ENCODE data around the gene MOB2. TPM values are rescaled to one million over a fixed set of nuclear protein-coding genes. Genes with fewer than 3 reads are reported as not detected.

MOB2 gene
- total and polyA plus RNA-seq, 2 donors from 2014 or later: 50.7 to 51.7 TPM

DNA sequence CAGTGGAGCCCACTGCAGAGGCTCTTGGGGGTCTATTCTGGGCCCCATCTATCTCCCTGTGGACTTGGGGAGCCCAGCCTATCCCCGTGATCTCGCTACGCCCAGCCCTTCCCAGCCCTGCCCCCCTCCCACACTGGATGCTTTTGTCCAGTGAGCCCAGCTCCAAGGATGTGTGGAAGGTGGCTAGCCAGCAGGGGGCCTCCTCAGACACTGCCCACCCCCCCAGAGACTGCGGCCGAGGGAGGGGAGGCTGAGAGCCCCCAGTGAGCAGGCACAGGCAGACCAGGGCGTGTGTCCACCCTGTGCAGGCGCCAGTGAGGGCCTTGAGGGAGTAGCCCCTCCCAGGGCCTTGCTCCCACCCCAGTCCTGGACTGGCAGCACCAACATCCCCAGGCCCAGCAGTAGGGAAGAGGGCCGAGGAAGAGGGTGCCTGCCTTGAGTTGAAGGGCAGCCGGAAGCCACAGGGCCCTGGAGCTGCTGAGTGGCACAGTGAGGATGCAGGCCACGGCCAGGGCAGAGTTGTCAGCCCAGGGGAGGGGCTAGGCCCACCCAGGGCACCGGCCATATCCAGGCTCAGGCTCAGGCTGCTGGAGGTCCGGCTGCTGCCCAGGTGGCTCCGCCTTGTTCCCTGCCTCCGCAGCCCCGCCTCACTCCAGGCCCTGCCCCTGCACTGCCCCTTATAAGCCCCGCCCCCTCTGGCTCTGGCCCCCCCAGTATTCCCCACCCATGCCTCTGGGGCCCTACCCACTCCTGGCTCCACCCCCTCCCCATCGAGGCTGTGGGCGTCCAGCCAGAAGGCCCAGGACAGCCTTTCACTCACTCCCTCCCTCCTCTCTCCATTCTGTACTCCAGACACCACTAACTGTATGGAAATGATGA lies 28.0 kb downstream of the MOB2 start:
- intact Hi-C loops (cut with DNase I): no loop called here
- Histone ChIP-seq H3K4me1 (ENCODE audit: control insufficient read depth in 2 of 3, insufficient read depth in 2 of 3, low read depth in 1 of 3, low read length in 3 of 3) (no peaks in the 10 kb centered on the region), H3K4me3 (ENCODE audit: low read length in 3 of 3) (no peak overlapping the region)

DNA sequence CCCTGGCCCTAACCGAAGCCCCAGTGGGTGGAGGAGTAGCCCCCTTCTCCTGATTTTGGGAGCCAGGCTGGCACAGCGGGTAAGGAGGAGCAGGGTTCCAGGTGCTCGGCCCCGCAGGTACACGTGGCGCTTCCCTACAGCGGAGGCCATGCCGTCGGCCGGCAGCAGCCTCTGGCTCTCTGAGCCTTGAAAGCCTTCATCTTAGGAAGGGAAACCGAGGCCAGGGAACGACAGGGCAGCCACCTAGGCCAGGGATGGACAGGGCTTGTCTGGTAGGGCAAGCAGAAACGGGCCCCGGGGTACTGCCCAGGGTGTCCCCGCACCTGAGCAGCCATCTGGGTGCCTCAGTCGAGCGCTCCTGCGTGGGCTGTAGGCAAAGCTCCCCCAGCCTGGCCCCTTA lies 28.7 kb downstream of the MOB2 start:
- H3K4me3 ChIP-seq (ENCODE audit: low read length in 3 of 3): no peak overlapping the region
- no peaks in the 10 kb centered on the region for H3K36me3 ChIP-seq (ENCODE audit: control insufficient read depth in 2 of 3, insufficient read depth in 3 of 3, low read length in 3 of 3)
- TF ChIP-seq, protein P1, sequence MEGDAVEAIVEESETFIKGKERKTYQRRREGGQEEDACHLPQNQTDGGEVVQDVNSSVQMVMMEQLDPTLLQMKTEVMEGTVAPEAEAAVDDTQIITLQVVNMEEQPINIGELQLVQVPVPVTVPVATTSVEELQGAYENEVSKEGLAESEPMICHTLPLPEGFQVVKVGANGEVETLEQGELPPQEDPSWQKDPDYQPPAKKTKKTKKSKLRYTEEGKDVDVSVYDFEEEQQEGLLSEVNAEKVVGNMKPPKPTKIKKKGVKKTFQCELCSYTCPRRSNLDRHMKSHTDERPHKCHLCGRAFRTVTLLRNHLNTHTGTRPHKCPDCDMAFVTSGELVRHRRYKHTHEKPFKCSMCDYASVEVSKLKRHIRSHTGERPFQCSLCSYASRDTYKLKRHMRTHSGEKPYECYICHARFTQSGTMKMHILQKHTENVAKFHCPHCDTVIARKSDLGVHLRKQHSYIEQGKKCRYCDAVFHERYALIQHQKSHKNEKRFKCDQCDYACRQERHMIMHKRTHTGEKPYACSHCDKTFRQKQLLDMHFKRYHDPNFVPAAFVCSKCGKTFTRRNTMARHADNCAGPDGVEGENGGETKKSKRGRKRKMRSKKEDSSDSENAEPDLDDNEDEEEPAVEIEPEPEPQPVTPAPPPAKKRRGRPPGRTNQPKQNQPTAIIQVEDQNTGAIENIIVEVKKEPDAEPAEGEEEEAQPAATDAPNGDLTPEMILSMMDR (IDR thresholded peaks at IDR 0.05; ENCODE audit: borderline replicate concordance, extremely low read depth, insufficient read depth): no peak
- H3K27me3 ChIP-seq (ENCODE audit: control insufficient read depth, insufficient read depth, low read length): no peaks in the 10 kb centered on the region
- DNase-seq (no peak), FAIRE-seq (no peak)
- no peaks in the 10 kb centered on the region for H3K9me3 ChIP-seq (ENCODE audit: control insufficient read depth in 2 of 3, insufficient read depth in 1 of 3, low read length in 3 of 3)
- H3K9ac ChIP-seq (ENCODE audit: low read length in 3 of 3): no peak overlapping the region
- no peaks in the 10 kb centered on the region for H3K4me1 ChIP-seq (ENCODE audit: control insufficient read depth in 2 of 3, insufficient read depth in 2 of 3, low read depth in 1 of 3, low read length in 3 of 3)
- H3K27ac ChIP-seq (ENCODE audit: low read depth in 2 of 2, low read length in 2 of 2): no peak overlapping the region
- intact Hi-C loops (cut with DNase I): no loop called here

More for the DNA sequence above, 28.0 kb downstream of the MOB2 start:
- Histone ChIP-seq H3K27me3 (ENCODE audit: control insufficient read depth, insufficient read depth, low read length) (no peaks in the 10 kb centered on the region), H3K9ac (ENCODE audit: low read length in 3 of 3) (no peak overlapping the region), H3K27ac (ENCODE audit: low read depth in 2 of 2, low read length in 2 of 2) (no peak overlapping the region), H3K9me3 (ENCODE audit: control insufficient read depth in 2 of 3, insufficient read depth in 1 of 3, low read length in 3 of 3) (no peaks in the 10 kb centered on the region), H3K36me3 (ENCODE audit: control insufficient read depth in 2 of 3, insufficient read depth in 3 of 3, low read length in 3 of 3) (no peaks in the 10 kb centered on the region)
- FAIRE-seq (no peak), DNase-seq (peak; percentile 49 to 93 (median 78))
- TF ChIP-seq, protein P1 (IDR thresholded peaks at IDR 0.05; ENCODE audit: borderline replicate concordance, extremely low read depth, insufficient read depth): no peak

DNA sequence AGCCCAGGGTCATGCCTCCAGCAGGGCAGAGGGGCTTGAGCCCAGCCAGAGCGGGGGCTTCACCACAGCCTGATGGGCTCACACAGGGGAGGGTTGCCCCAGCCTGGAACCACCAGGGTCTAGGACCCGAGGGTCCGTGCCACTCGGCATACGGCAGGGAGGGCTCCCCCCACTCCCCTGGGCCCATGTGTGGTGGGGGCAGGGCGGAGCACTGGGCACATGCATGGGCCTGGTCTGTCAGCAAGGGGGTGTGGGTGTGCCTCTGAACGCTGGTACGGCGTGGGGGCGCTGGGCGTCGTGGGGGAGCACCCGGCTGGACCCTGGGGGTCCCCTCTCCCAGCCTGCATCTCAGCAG lies 29.3 kb downstream of the MOB2 start:
- no peak overlapping the region for H3K27ac ChIP-seq (ENCODE audit: low read depth in 2 of 2, low read length in 2 of 2)
- no peaks in the 10 kb centered on the region for H3K27me3 ChIP-seq (ENCODE audit: control insufficient read depth, insufficient read depth, low read length)
- H3K36me3 ChIP-seq (ENCODE audit: control insufficient read depth in 2 of 3, insufficient read depth in 3 of 3, low read length in 3 of 3): no peaks in the 10 kb centered on the region
- H3K9me3 ChIP-seq (ENCODE audit: control insufficient read depth in 2 of 3, insufficient read depth in 1 of 3, low read length in 3 of 3): no peaks in the 10 kb centered on the region
- DNase-seq: no peak
- TF ChIP-seq, protein P1 (IDR thresholded peaks at IDR 0.05; ENCODE audit: borderline replicate concordance, extremely low read depth, insufficient read depth): no peak
- H3K9ac ChIP-seq (ENCODE audit: low read length in 3 of 3): no peak overlapping the region
- H3K4me3 ChIP-seq (ENCODE audit: low read length in 3 of 3): no peak overlapping the region
- FAIRE-seq: no peak
- H3K4me1 ChIP-seq (ENCODE audit: control insufficient read depth in 2 of 3, insufficient read depth in 2 of 3, low read depth in 1 of 3, low read length in 3 of 3): no peaks in the 10 kb centered on the region
- intact Hi-C loops (cut with DNase I): no loop called here

All from kidney (tissue), 14 donors.